Measurements from ENCODE around the gene BMP8A.
"Not testable (repeated sequence)": the region's sequence is repeated elsewhere in the genome, so short reads cannot be mapped to it uniquely, and the experiment has no call there.

Gene BMP8A

GRCh38 chr1:39491146-39491921 is at the start of gene BMP8A:
BMP8A (plus strand) TSS chr1:39491636; CDS start chr1:39491992, 356 bp downstream.
- peak; percentile 33 to 61 (median 50) for DNase-seq

GRCh38 chr1:39441797-39442196 is 49.6 kb upstream of the BMP8A start:
- DNase-seq: no peak

- DNase-seq: no peak
These were observed 45.9 kb upstream of the BMP8A start for GRCh38 chr1:39445573-39445972.

- DNase-seq: no peak
These were observed 44.4 kb upstream of the BMP8A start for GRCh38 chr1:39446986-39447567.

GRCh38 chr1:39450041-39450440 is 41.4 kb upstream of the BMP8A start:
- DNase-seq: not testable (repeated sequence)

- DNase-seq: no peak
These were observed 40.4 kb upstream of the BMP8A start for GRCh38 chr1:39450956-39451606.

- DNase-seq: no peak
These were observed 39.4 kb upstream of the BMP8A start for GRCh38 chr1:39452081-39452480.

- no peak for DNase-seq
These were observed 38.9 kb upstream of the BMP8A start for GRCh38 chr1:39452540-39452939.

GRCh38 chr1:39453603-39454002 is 37.8 kb upstream of the BMP8A start:
- no peak for DNase-seq

GRCh38 chr1:39458991-39459390 is 32.4 kb upstream of the BMP8A start:
- DNase-seq: no peak

- DNase-seq: no peak
These were observed 29.4 kb upstream of the BMP8A start for GRCh38 chr1:39462074-39462473.

- DNase-seq: no peak
These were observed 24.9 kb upstream of the BMP8A start for GRCh38 chr1:39466413-39467107.

GRCh38 chr1:39467108-39467720 is 24.2 kb upstream of the BMP8A start:
- not testable (repeated sequence) for DNase-seq

GRCh38 chr1:39469150-39469549 is 22.3 kb upstream of the BMP8A start:
- no peak for DNase-seq

- DNase-seq: no peak
These were observed 21.4 kb upstream of the BMP8A start for GRCh38 chr1:39470040-39470439.

- no peak for DNase-seq
These were observed 18.6 kb upstream of the BMP8A start for GRCh38 chr1:39472826-39473225.

- no peak for DNase-seq
These were observed 18.1 kb upstream of the BMP8A start for GRCh38 chr1:39473324-39473723.

GRCh38 chr1:39474810-39475209 is 16.6 kb upstream of the BMP8A start:
- no peak for DNase-seq

GRCh38 chr1:39475551-39475950 is 15.9 kb upstream of the BMP8A start:
- DNase-seq: not testable (repeated sequence)

GRCh38 chr1:39478126-39478915 is 13.1 kb upstream of the BMP8A start:
- no peak for DNase-seq

GRCh38 chr1:39481289-39481688 is 10.1 kb upstream of the BMP8A start:
- no peak for DNase-seq

GRCh38 chr1:39483276-39483675 is 8.2 kb upstream of the BMP8A start:
- no peak for DNase-seq

Data from activated CD4-positive, CD25-positive, alpha-beta regulatory T cell (primary cell).